ENCODE results near the gene VARS1. TPM values are rescaled to one million over a fixed set of nuclear protein-coding genes. Genes with fewer than 3 reads are reported as not detected.
A peak's percentile ranks its signal among the peaks of the same experiment; 100 is the strongest.

The VARS1 gene
- total RNA-seq, 2 experiments from 2014 or later, result 150 to 153 TPM

- Mint-ChIP-seq H3K27me3 (no peaks in the 10 kb centered on the region), H3K4me1 (ENCODE audit: low read depth) (peaks cover 36% of the 10 kb centered on the region), H3K4me3 (peak overlapping the region; percentile 35), H3K36me3 (ENCODE audit: low read depth) (peaks cover 39% of the 10 kb centered on the region), H3K9me3 (no peaks in the 10 kb centered on the region), H3K27ac (peak overlapping the region; percentile 55)
- DNase-seq (peak; percentile 57), ATAC-seq (no peak)
- POLR2A ChIA-PET, result interaction anchor here (0.9 to 1.1 kb wide), 2 partner anchors 14 to 51 kb away, joined by 4 to 5 read pairs; partner anchors contain the start of gene LSM2
- intact Hi-C loops (cut with micrococcal nuclease), result no loop called here
- CTCF ChIA-PET, result interaction anchor here (1.4 to 3.8 kb wide), 3 partner anchors 14 to 35 kb away, joined by 4 to 19 read pairs (median 19); partner anchors contain the start of genes HSPA1B and LSM2
- TF ChIP-seq CTCF (IDR thresholded peaks at IDR 0.05), result no peak
These were observed 2.8 kb downstream of the VARS1 start for GRCh38 chr6:31792761-31793171.

- TF ChIP-seq CTCF (IDR thresholded peaks at IDR 0.05), result no peak
- peaks cover 37% of the 10 kb centered on the region for H3K36me3 Mint-ChIP-seq (ENCODE audit: low read depth)
- no peak overlapping the region for H3K4me3 Mint-ChIP-seq
- H3K9me3 Mint-ChIP-seq, result no peaks in the 10 kb centered on the region
- ChIA-PET CTCF (interaction anchor here (1.0 to 3.8 kb wide), 13 partner anchors 13 to 111 kb away, joined by 3 to 34 read pairs (median 7); partner anchors contain the start of genes DDAH2, HSPA1A, HSPA1B and HSPA1L), POLR2A (interaction anchor here (0.9 to 1.4 kb wide), 3 partner anchors 15 to 50 kb away, joined by 4 to 5 read pairs (median 5); partner anchors contain the start of gene LSM2)
- no peak for DNase-seq
- H3K4me1 Mint-ChIP-seq (ENCODE audit: low read depth), result peaks cover 30% of the 10 kb centered on the region
- intact Hi-C loops (cut with micrococcal nuclease), result no loop called here
- ATAC-seq, result no peak
- no peaks in the 10 kb centered on the region for H3K27me3 Mint-ChIP-seq
- no peak overlapping the region for H3K27ac Mint-ChIP-seq
These were observed 3.5 kb downstream of the VARS1 start for GRCh38 chr6:31792090-31792374.

DNA sequence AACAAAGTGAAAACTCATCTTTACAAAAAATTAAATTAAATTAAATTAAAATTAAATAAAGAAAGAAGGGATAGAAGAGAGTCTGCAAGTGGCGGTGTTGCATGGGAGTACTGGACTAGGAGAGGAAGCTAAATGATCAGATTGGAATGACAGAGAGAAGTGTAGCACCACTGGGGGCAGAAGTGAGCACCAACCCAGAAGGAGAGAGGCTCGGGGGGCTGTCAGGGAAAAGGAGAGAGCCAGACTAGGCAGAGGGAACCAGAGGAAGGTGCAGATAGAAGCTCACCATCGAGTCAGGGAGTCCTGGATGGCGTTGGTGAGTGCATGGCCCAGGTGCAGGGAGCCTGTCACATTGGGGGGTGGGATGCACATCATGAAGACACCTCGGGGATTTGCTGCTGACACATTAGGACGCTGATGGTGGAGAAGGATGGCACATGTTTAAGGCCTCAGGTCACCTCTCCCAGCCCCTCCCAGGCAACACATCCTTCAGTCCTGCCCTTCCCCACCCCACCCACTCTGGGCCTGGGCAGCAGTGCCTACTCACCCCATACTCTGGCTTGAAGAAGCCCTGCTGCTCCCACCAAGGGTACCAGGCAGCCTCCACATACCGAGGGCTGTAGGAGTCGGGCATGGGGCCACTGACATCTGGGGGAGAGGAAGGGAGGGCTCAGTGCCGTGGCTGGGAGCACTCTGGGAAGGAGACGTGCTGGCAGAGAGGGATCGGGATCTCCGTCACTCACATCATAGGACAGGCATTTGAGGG, 4.0 kb downstream of the VARS1 start:
- no peaks in the 10 kb centered on the region for H3K9me3 Mint-ChIP-seq
- TF ChIP-seq CTCF (IDR thresholded peaks at IDR 0.05), result peak; percentile 79
- ChIA-PET CTCF (interaction anchor here (0.6 to 3.8 kb wide), 22 partner anchors 9 to 124 kb away, joined by 3 to 34 read pairs (median 4); partner anchors contain the start of genes DDAH2, HSPA1A, HSPA1B and HSPA1L), POLR2A (interaction anchor here (0.8 to 1.4 kb wide), 4 partner anchors 15 to 55 kb away, joined by 3 to 5 read pairs (median 4); partner anchors contain the start of genes CLIC1 and LSM2)
- H3K36me3 Mint-ChIP-seq (ENCODE audit: low read depth), result peaks cover 36% of the 10 kb centered on the region
- no peaks in the 10 kb centered on the region for H3K27me3 Mint-ChIP-seq
- DNase-seq (peak; percentile 73), ATAC-seq (no peak)
- H3K4me1 Mint-ChIP-seq (ENCODE audit: low read depth), result peaks cover 28% of the 10 kb centered on the region
- no peak overlapping the region for H3K4me3 Mint-ChIP-seq
- intact Hi-C loops (cut with micrococcal nuclease), result no loop called here
- H3K27ac Mint-ChIP-seq, result peak overlapping the region; percentile 13

DNA sequence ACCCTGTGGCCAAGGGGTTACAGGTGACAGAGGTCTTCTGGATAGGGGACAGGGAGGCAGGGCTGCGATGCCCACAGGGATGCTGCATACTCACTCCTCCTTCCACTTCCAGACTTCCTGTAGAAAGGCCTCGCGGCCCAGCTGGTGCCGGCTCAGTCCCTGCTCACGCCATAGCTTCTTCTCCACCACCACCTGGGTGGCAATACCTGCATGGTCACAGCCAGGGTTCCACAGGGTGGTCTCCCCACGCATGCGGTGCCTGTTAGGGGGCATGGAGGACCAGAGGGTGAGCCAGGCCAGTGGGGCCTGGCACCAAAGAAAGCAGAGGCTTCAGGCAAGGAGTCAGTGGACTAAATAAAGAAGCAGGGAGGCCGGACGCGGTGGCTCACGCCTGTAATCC, 10.1 kb downstream of the VARS1 start:
- POLR2A ChIA-PET, result interaction anchor here (1.1 to 1.7 kb wide), 2 partner anchors 10 to 44 kb away, joined by 3 to 7 read pairs; partner anchors contain the start of gene VARS1
- Mint-ChIP-seq H3K27me3 (no peaks in the 10 kb centered on the region), H3K9me3 (no peaks in the 10 kb centered on the region), H3K36me3 (ENCODE audit: low read depth) (peaks cover 43% of the 10 kb centered on the region), H3K27ac (no peak overlapping the region), H3K4me1 (ENCODE audit: low read depth) (peaks cover 2% of the 10 kb centered on the region), H3K4me3 (no peak overlapping the region)
- no peak for DNase-seq
- intact Hi-C loops (cut with micrococcal nuclease), result no loop called here
- no peak for ATAC-seq
- no peak for TF ChIP-seq CTCF (IDR thresholded peaks at IDR 0.05)
- CTCF ChIA-PET, result interaction anchor here (1.3 to 3.2 kb wide), 3 partner anchors 10 to 16 kb away, joined by 8 to 16 read pairs (median 11); partner anchors contain the start of gene VARS1
